Measurements from ENCODE around the gene ZBED3. TPM values are rescaled to one million over a fixed set of nuclear protein-coding genes. Genes with fewer than 3 reads are reported as not detected.
"Not testable (repeated sequence)": the region's sequence is repeated elsewhere in the genome, so short reads cannot be mapped to it uniquely, and the experiment has no call there.

The ZBED3 gene
- total RNA-seq (ENCODE audit: insufficient read depth, low replicate concordance): 15.2 TPM

GRCh38 chr5:77086689-77087483 lies at the start of gene ZBED3:
ZBED3 (minus strand) TSS chr5:77087285; CDS start chr5:77077878, 9,407 bp downstream.
- DNase-seq (ENCODE audit: low spot score): peak; percentile 76

- DNase-seq (ENCODE audit: low spot score): peak; percentile 82
These were observed 46.1 kb upstream of the ZBED3 start for GRCh38 chr5:77133061-77133758.

GRCh38 chr5:77131361-77131760 lies 44.3 kb upstream of the ZBED3 start:
- DNase-seq (ENCODE audit: low spot score): no peak

GRCh38 chr5:77129391-77129990 lies 42.4 kb upstream of the ZBED3 start:
- no peak for DNase-seq (ENCODE audit: low spot score)

- no peak for DNase-seq (ENCODE audit: low spot score)
These were observed 41.5 kb upstream of the ZBED3 start for GRCh38 chr5:77128411-77129061.

- DNase-seq (ENCODE audit: low spot score): no peak
These were observed 36.0 kb upstream of the ZBED3 start for GRCh38 chr5:77123057-77123456.

- no peak for DNase-seq (ENCODE audit: low spot score)
These were observed 33.6 kb upstream of the ZBED3 start for GRCh38 chr5:77120706-77121105.

- DNase-seq (ENCODE audit: low spot score): no peak
These were observed 33.0 kb upstream of the ZBED3 start for GRCh38 chr5:77120086-77120485.

- no peak for DNase-seq (ENCODE audit: low spot score)
These were observed 30.1 kb upstream of the ZBED3 start for GRCh38 chr5:77117161-77117560.

- not testable (repeated sequence) for DNase-seq (ENCODE audit: low spot score)
These were observed 19.9 kb upstream of the ZBED3 start for GRCh38 chr5:77107035-77107434.

GRCh38 chr5:77104813-77105212 lies 17.7 kb upstream of the ZBED3 start:
- DNase-seq (ENCODE audit: low spot score): no peak

- no peak for DNase-seq (ENCODE audit: low spot score)
These were observed 16.4 kb upstream of the ZBED3 start for GRCh38 chr5:77103457-77103856.

GRCh38 chr5:77102549-77102948 lies 15.5 kb upstream of the ZBED3 start:
- no peak for DNase-seq (ENCODE audit: low spot score)

GRCh38 chr5:77101298-77101697 lies 14.2 kb upstream of the ZBED3 start:
- DNase-seq (ENCODE audit: low spot score): peak; percentile 4

- no peak for DNase-seq (ENCODE audit: low spot score)
These were observed 8.1 kb upstream of the ZBED3 start for GRCh38 chr5:77095189-77095588.

GRCh38 chr5:77087484-77088261 lies 588 bp upstream of the ZBED3 start:
- peak; percentile 38 for DNase-seq (ENCODE audit: low spot score)

- DNase-seq (ENCODE audit: low spot score): no peak
These were observed 757 bp downstream of the ZBED3 start for GRCh38 chr5:77086368-77086688.

- no peak for DNase-seq (ENCODE audit: low spot score)
These were observed 4.0 kb downstream of the ZBED3 start for GRCh38 chr5:77083088-77083487.

GRCh38 chr5:77082280-77082679 lies 4.8 kb downstream of the ZBED3 start:
- no peak for DNase-seq (ENCODE audit: low spot score)

- DNase-seq (ENCODE audit: low spot score): no peak
These were observed 6.2 kb downstream of the ZBED3 start for GRCh38 chr5:77080905-77081304.

GRCh38 chr5:77080479-77080878 lies 6.6 kb downstream of the ZBED3 start:
- not testable (repeated sequence) for DNase-seq (ENCODE audit: low spot score)

GRCh38 chr5:77077829-77078176 lies 9.3 kb downstream of the ZBED3 start:
- no peak for DNase-seq (ENCODE audit: low spot score)
